ENCODE measurements around the gene NPDC1.

Gene NPDC1

DNA sequence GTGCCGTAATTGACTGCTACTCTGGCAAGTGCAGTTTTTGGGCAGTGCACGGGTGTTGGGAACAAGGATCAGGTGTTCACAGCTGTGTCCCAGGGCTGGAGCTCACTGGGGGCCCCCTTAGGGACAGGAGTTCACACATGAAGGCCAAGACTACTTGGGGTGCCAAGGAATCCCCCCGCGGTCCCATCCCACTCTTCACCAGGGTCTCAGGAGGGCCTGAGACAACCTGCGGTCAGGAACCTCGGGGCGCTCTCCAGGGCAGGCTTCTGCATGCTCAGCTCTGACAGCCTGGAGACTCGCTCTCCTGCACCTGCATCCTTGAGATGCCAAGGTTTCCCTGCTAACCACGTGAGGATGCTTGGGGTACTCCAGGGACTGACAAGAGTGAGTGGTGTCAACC lies 38.5 kb upstream of the NPDC1 start:
- TF ChIP-seq, protein P1, sequence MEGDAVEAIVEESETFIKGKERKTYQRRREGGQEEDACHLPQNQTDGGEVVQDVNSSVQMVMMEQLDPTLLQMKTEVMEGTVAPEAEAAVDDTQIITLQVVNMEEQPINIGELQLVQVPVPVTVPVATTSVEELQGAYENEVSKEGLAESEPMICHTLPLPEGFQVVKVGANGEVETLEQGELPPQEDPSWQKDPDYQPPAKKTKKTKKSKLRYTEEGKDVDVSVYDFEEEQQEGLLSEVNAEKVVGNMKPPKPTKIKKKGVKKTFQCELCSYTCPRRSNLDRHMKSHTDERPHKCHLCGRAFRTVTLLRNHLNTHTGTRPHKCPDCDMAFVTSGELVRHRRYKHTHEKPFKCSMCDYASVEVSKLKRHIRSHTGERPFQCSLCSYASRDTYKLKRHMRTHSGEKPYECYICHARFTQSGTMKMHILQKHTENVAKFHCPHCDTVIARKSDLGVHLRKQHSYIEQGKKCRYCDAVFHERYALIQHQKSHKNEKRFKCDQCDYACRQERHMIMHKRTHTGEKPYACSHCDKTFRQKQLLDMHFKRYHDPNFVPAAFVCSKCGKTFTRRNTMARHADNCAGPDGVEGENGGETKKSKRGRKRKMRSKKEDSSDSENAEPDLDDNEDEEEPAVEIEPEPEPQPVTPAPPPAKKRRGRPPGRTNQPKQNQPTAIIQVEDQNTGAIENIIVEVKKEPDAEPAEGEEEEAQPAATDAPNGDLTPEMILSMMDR (IDR thresholded peaks at IDR 0.05; ENCODE audit: low read depth, low read length, missing control alignments), result no peak
- DNase-seq (ENCODE audit: low read depth), result no peak
- H3K4me3 ChIP-seq (ENCODE audit: low read depth, low read length), result no peak overlapping the region

DNA sequence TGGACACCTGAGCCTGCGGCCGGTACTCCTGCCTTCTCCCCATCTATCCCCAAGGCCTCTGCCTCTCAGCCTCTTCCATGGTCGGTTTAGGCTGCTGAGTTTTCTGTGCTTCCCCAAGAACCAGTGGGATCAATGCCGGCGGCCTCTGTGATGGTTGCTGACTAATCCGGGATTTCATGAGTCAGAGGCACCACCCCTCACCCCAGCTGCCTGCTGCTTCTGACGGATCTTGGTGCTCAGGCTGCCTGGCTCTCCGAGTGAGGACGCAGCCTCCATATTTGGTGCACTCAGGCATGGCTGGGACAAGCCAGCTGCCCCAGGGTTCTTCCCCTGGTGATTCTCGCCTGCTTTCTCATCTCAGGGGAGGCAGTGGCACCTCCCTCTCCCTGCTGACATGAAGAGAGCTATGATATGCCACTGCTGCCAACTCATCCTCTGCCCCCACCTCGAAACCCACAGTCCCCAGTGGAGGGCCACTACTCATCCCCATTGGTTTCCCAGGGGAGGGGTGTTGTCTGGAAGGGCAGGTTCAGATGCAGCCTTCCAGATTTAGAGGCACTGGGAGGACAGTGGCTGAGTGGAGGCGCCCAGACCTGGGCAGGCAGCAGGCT lies 37.5 kb upstream of the NPDC1 start:
- no peak for DNase-seq (ENCODE audit: low read depth)
- H3K4me3 ChIP-seq (ENCODE audit: low read depth, low read length), result no peak overlapping the region
- TF ChIP-seq, protein P1 (IDR thresholded peaks at IDR 0.05; ENCODE audit: low read depth, low read length, missing control alignments), result no peak

DNA sequence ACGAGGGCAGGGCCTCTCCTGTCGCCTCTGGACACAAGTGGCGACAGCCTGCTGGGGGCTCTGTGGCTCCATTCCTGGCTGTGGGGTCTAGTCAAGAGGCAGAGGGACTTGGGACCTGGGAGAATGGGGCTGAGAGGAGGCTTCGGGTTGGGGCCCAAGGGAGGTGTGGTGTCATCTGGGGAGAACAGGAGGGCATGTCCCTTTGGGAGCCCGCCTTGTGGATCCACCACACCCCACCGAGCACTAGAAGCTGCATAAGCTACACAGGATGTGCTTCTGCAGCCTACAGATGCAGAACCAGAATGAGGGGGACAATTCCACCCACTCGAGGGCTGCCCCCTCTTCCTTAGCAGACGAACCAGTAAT lies 36.9 kb upstream of the NPDC1 start:
- H3K4me3 ChIP-seq (ENCODE audit: low read depth, low read length), result no peak overlapping the region
- DNase-seq (ENCODE audit: low read depth), result no peak
- TF ChIP-seq, protein P1 (IDR thresholded peaks at IDR 0.05; ENCODE audit: low read depth, low read length, missing control alignments), result no peak

DNA sequence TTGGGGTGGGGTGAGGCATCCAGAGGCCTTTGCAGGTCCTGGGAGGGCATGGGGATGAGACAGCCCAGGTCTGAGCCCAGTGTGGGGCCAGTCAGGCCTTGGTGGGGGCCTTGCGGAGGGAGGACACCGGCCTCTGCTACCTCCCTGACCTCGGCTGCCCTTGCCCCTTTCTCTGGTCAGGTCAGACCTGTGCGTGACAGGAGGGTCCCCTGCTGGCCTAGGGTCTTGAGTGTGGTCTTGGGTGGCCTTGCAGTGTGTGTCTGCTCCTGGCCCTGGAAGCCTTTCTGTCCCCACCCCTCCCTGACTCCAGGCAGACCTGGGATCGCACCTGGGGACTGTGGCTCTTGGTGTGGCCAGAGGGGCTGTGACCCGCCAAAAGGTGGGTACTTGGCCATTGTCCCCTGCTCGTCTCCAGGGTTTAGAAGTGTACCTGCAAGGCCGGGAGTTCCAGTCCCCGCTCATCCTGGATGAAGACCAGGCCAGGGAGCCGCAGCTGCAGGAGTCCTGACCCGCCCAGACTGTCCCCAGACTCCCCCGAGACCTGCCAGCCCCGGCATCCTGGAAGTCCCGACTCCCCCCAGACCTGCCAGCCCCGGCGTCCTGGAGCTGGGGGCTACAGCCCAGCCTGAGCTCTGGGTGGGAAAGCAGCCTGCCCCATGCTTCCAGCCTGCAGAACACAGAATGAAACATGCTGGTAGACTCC lies 36.4 kb upstream of the NPDC1 start:
- DNase-seq (ENCODE audit: low read depth), result no peak
- TF ChIP-seq, protein P1 (IDR thresholded peaks at IDR 0.05; ENCODE audit: low read depth, low read length, missing control alignments), result no peak
- no peak overlapping the region for H3K4me3 ChIP-seq (ENCODE audit: low read depth, low read length)

DNA sequence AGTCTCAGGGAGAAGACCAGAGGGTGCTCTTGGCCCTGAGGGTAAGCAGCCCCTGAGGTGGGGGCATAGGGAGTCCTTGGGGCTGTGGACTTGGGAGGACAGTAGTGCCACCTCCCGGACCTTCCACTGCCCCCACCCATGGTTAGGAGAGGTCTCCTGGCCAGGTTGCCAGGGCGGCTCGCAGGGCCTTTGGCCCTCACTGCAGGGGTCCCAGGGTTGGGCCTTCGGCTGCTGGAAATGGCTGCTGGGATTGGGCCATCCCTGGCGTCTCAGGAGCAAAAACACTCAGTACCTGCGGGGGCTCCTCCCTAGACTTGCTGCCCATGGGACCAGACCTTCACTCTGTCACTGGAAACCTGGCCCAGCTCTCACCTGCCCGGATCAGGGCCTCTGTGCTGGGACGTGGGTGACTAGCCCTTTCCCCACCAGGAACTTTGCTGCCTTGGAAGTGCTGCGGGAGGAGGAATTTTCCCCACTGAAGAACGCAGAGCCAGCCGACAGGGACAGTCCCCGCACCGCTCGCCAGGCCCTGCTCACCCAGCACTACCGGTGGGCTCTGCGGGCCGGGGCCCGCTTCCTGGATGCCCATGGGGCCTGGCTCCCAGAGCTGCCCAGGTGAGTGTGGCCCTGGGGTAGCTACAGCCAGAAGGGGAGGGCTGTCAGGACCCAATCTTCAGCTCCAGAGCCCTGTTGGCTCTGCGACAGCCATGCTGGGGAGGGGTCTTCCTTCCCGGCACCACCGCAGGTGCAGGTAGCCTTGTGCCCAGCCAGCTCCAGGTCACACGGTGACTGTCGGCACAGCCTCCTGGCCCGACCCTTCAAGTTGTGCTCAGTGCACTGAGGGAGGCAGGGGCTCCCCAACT lies 34.5 kb upstream of the NPDC1 start:
- H3K4me3 ChIP-seq (ENCODE audit: low read depth, low read length), result no peak overlapping the region
- DNase-seq (ENCODE audit: low read depth), result no peak
- TF ChIP-seq, protein P1 (IDR thresholded peaks at IDR 0.05; ENCODE audit: low read depth, low read length, missing control alignments), result no peak

DNA sequence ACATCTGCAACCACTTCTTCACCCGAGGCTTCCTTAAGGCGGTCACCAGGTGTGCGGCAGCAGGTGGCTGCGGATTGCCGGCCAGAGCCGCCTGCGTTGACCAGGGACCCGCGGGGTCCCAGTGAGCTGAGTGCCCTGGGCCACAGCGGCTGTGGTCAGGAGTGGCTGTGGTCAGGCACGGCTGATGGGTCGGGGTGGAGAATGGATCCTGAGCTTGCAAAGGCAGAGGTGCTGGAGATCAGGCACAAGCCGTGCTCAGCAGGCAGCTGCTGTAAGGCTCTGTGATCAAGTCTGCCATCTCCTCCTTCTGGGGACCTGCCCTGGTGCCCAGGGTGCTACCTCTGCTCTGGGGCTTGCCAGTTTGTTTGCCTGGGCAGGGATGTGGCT lies 33.4 kb upstream of the NPDC1 start:
- no peak overlapping the region for H3K4me3 ChIP-seq (ENCODE audit: low read depth, low read length)
- TF ChIP-seq, protein P1 (IDR thresholded peaks at IDR 0.05; ENCODE audit: low read depth, low read length, missing control alignments), result no peak
- no peak for DNase-seq (ENCODE audit: low read depth)

Measured in GM12864 (cell line).